Measurements from ENCODE around the gene XRN2. TPM values are rescaled to one million over a fixed set of nuclear protein-coding genes. Genes with fewer than 3 reads are reported as not detected.

XRN2 gene
- total and polyA plus RNA-seq, 4 donors, result 12.6 to 62.2 (median 53.6) TPM

GRCh38 chr20:21393816-21394519 lies 90.8 kb downstream of the XRN2 start:
- ATAC-seq (ENCODE audit: insufficient read depth, low FRiP score) (no peak), DNase-seq (peak in 1 of 3 donors; percentile 48)
- Histone ChIP-seq H3K9me3 (ENCODE audit: control insufficient read depth in 4 of 4, insufficient read depth in 3 of 4, low read length in 3 of 4) (peaks cover 0 to 7% (median 0%) of the 10 kb centered on the region in 4 donors), H3K27me3 (ENCODE audit: control insufficient read depth in 3 of 3, insufficient read depth in 3 of 3, low read length in 2 of 3) (peaks cover 13 to 69% (median 66%) of the 10 kb centered on the region in 3 donors), H3K9ac (ENCODE audit: insufficient read depth in 1 of 2, low read length in 2 of 2) (no peak overlapping the region), H3K27ac (ENCODE audit: low read depth in 1 of 2, low read length in 1 of 2) (no peak overlapping the region), H3K4me1 (ENCODE audit: control insufficient read depth in 5 of 5, insufficient read depth in 5 of 5, low read length in 5 of 5) (peaks cover 0 to 19% (median 0%) of the 10 kb centered on the region in 5 donors), H3K4me3 (no peak overlapping the region), H3K36me3 (ENCODE audit: control insufficient read depth in 4 of 4, insufficient read depth in 4 of 4, low read length in 4 of 4) (peaks cover 0 to 7% (median 4%) of the 10 kb centered on the region in 4 donors)
- TF ChIP-seq CTCF (IDR thresholded peaks at IDR 0.05; ENCODE audit: control extremely low read depth, extremely low read depth), result no peak
- WGBS, 2 donors, result 39 to 45% methylated on average over 4 of the region's 4 CpGs

- Histone ChIP-seq H3K27ac (ENCODE audit: low read depth in 1 of 2, low read length in 1 of 2) (no peak overlapping the region), H3K27me3 (ENCODE audit: control insufficient read depth in 3 of 3, insufficient read depth in 3 of 3, low read length in 2 of 3) (peaks cover 13 to 75% (median 72%) of the 10 kb centered on the region in 3 donors), H3K9me3 (ENCODE audit: control insufficient read depth in 4 of 4, insufficient read depth in 3 of 4, low read length in 3 of 4) (peaks cover 0 to 7% (median 0%) of the 10 kb centered on the region in 4 donors), H3K36me3 (ENCODE audit: control insufficient read depth in 4 of 4, insufficient read depth in 4 of 4, low read length in 4 of 4) (peaks cover 0 to 4% (median 4%) of the 10 kb centered on the region in 4 donors), H3K4me1 (ENCODE audit: control insufficient read depth in 5 of 5, insufficient read depth in 5 of 5, low read length in 5 of 5) (peaks cover 0 to 19% (median 0%) of the 10 kb centered on the region in 5 donors), H3K4me3 (no peak overlapping the region), H3K9ac (ENCODE audit: insufficient read depth in 1 of 2, low read length in 2 of 2) (no peak overlapping the region)
- ATAC-seq (ENCODE audit: insufficient read depth, low FRiP score) (no peak), DNase-seq (peak in 1 of 3 donors; percentile 51)
- 17 to 27% methylated on average over 3 of the region's 3 CpGs for whole genome bisulfite sequencing, 2 donors
- no peak for TF ChIP-seq CTCF (IDR thresholded peaks at IDR 0.05; ENCODE audit: control extremely low read depth, extremely low read depth)
Observed at GRCh38 chr20:21394551-21394950, 91.4 kb downstream of the XRN2 start.

- TF ChIP-seq CTCF (IDR thresholded peaks at IDR 0.05; ENCODE audit: control extremely low read depth, extremely low read depth), result no peak
Observed at GRCh38 chr20:21395051-21395665, 92.0 kb downstream of the XRN2 start.

More at GRCh38 chr20:21395051-21395665, 92.0 kb downstream of the XRN2 start:
- Histone ChIP-seq H3K27ac (ENCODE audit: low read depth in 1 of 2, low read length in 1 of 2) (no peak overlapping the region), H3K9me3 (ENCODE audit: control insufficient read depth in 4 of 4, insufficient read depth in 3 of 4, low read length in 3 of 4) (peaks cover 0 to 7% (median 0%) of the 10 kb centered on the region in 4 donors), H3K36me3 (ENCODE audit: control insufficient read depth in 4 of 4, insufficient read depth in 4 of 4, low read length in 4 of 4) (peaks cover 0 to 4% (median 3%) of the 10 kb centered on the region in 4 donors), H3K4me3 (no peak overlapping the region), H3K9ac (ENCODE audit: insufficient read depth in 1 of 2, low read length in 2 of 2) (no peak overlapping the region), H3K27me3 (ENCODE audit: control insufficient read depth in 3 of 3, insufficient read depth in 3 of 3, low read length in 2 of 3) (peaks cover 13 to 78% (median 78%) of the 10 kb centered on the region in 3 donors), H3K4me1 (ENCODE audit: control insufficient read depth in 5 of 5, insufficient read depth in 5 of 5, low read length in 5 of 5) (peaks cover 0 to 19% (median 0%) of the 10 kb centered on the region in 5 donors)
- DNase-seq (peak in 1 of 3 donors; percentile 39), ATAC-seq (ENCODE audit: insufficient read depth, low FRiP score) (no peak)
- WGBS, 2 donors, result 15% methylated on average over 6 of the region's 6 CpGs
